Memory B cell (primary cell): Measurements from ENCODE around the gene CADM2.

ENCODE experiments used
- ATAC-seq: fragments of 150-1000 bp; cut with Tn5 transposase; 2 replicates; pipeline ENCODE4 v1.10.0; 2021; ENCODE audit warnings: low read depth, mild to moderate bottlenecking, moderate library complexity
- DNase-seq, 2 donors: peaks; one replicate each; pipeline ENCODE4 v3.0.0; 2022; ENCODE audit warnings: low spot score in 2 of 2
- H3K27ac Mint-ChIP-seq: one replicate; pipeline ENCODE4 v1.8.0; 2022; ENCODE audit warnings: mild to moderate bottlenecking, moderate library complexity, mixed read lengths
- H3K27me3 Mint-ChIP-seq: one replicate; pipeline ENCODE4 v1.8.0; 2022; ENCODE audit warnings: mixed read lengths
- H3K36me3 Mint-ChIP-seq: one replicate; pipeline ENCODE4 v1.8.0; 2022; ENCODE audit warnings: mild to moderate bottlenecking, mixed read lengths
- H3K4me1 Mint-ChIP-seq: one replicate; pipeline ENCODE4 v1.8.0; 2022; ENCODE audit warnings: mixed read lengths
- H3K4me3 Mint-ChIP-seq: one replicate; pipeline ENCODE4 v1.8.0; 2022; ENCODE audit warnings: mild to moderate bottlenecking, moderate library complexity, mixed read lengths
- H3K9me3 Mint-ChIP-seq: one replicate; pipeline ENCODE4 v1.8.0; 2022; ENCODE audit warnings: mixed read lengths

The CADM2 gene

DNA sequence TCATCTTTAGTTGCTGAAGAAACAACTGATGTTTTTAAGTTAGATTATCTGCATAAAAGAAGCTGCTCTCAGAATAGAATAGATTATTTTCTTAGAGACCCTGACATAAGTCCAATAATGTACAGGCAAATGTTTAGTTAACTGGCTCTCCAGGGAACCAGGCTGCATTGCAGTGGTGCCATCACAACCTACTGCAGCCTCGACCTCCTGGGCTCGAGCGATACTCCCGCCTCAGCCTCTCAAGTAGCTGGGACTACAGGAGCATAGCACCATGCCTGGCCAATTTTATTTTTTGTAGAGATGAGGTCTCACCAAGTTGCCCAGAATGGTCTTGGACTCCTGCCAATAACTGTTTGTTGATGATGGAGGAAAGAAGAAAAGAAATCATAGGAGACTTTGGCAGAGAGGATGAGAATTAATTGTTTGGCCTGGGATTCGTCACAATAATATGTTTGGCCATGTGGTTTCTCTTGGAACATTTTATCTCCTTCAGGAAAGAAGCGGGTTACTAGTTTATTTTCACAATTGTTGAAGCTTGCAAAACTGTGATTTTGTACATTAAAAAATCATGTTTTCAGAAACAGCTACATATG is 429.2 kb downstream of the CADM2 start:
- H3K4me3 Mint-ChIP-seq = no peak overlapping the region
- H3K4me1 Mint-ChIP-seq = no peaks in the 10 kb centered on the region

DNA sequence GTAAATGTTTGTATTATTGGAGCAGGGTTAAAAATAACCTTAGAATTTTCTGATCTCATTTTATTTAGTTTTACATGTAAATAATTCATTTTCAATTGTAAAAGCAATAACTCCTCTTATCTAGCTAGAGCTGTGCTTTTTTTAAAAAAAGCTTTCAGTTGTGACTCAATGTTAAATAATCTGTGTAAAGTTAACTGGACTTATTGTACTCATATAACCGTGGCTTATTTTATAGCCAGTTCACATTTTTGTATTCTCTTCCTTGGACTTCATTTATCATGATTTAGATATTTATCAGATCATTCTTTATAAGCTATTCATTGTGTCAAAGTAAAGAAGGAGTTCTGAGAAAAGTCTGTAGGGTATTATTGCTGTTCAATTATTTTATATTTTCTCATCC is 435.6 kb downstream of the CADM2 start:
- no peak for ATAC-seq
- H3K9me3 Mint-ChIP-seq = peaks cover 7% of the 10 kb centered on the region
- no peaks in the 10 kb centered on the region for H3K36me3 Mint-ChIP-seq
- H3K27ac Mint-ChIP-seq = no peak overlapping the region
- H3K4me3 Mint-ChIP-seq = no peak overlapping the region
- H3K4me1 Mint-ChIP-seq = no peaks in the 10 kb centered on the region
- no peak for DNase-seq
- H3K27me3 Mint-ChIP-seq = no peaks in the 10 kb centered on the region

More for the DNA sequence above, 429.2 kb downstream of the CADM2 start:
- no peak for DNase-seq
- Mint-ChIP-seq H3K27ac (no peak overlapping the region), H3K36me3 (no peaks in the 10 kb centered on the region), H3K9me3 (peaks cover under 1% of the 10 kb centered on the region), H3K27me3 (no peaks in the 10 kb centered on the region)
- ATAC-seq = no peak

DNA sequence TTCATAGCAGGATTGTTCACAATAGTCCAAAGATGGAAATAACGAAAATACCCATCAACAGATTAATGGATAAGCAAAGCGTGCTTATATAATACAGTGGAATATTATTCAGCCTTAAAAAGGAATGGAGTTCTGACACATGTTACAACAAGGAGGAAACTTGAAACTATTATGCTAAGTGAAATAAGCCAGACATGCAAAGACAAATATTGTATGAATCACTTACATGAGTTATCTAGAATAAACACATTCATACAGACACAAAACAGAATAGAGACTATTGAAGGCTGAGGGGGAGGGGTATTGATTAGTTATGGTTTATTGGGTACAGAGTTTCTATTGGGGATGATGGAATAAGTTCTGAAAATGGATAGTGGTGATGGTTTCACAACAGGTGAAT is 438.6 kb downstream of the CADM2 start:
- H3K4me1 Mint-ChIP-seq = no peaks in the 10 kb centered on the region
- H3K9me3 Mint-ChIP-seq = peaks cover 7% of the 10 kb centered on the region
- no peak for DNase-seq
- no peak for ATAC-seq
- H3K36me3 Mint-ChIP-seq = no peaks in the 10 kb centered on the region
- H3K4me3 Mint-ChIP-seq = no peak overlapping the region
- H3K27ac Mint-ChIP-seq = no peak overlapping the region
- no peaks in the 10 kb centered on the region for H3K27me3 Mint-ChIP-seq

DNA sequence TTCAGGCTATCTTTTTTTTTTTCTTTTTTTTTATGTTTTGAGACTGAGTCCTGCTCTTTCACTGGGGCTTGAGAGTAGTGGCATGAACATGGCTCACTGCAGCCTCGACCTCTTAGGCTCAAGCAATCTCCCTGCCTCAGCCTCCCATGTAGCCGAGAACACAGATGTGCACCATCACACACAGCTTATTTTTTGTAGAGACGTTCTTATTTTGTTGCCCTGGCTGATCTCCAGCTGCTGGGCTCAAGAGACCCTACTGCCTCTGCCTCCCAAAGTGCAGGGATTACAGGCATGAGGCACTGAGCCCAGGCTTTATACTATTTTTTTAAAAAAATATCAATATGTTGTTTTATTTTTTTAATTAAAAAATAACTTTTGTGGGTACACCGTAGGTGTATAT is 467.3 kb downstream of the CADM2 start:
- H3K4me3 Mint-ChIP-seq = no peak overlapping the region
- H3K4me1 Mint-ChIP-seq = no peaks in the 10 kb centered on the region
- DNase-seq = no peak
- H3K27ac Mint-ChIP-seq = no peak overlapping the region
- peaks cover 4% of the 10 kb centered on the region for H3K9me3 Mint-ChIP-seq
- no peaks in the 10 kb centered on the region for H3K36me3 Mint-ChIP-seq
- no peak for ATAC-seq
- H3K27me3 Mint-ChIP-seq = no peaks in the 10 kb centered on the region

DNA sequence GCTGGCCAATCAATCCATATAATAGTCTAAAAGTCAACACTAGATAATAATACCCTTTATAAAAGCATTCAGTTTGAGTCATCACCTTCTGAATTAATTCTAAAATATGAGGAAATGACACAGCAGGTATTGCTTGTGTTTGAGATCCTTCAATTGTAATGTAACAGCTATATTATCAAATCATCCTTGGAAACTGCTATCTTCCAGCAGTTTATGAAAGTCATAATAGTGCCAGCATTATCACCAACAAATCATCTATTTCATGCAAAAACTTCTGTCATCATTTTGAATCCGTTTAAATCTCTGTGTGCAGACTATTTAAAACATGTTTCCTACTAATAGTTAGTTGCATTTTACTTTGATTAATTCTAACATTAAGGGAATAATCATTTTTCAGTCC is 468.7 kb downstream of the CADM2 start:
- no peak for ATAC-seq
- peaks cover 4% of the 10 kb centered on the region for H3K9me3 Mint-ChIP-seq
- DNase-seq = no peak
- no peaks in the 10 kb centered on the region for H3K27me3 Mint-ChIP-seq
- no peaks in the 10 kb centered on the region for H3K4me1 Mint-ChIP-seq
- no peak overlapping the region for H3K4me3 Mint-ChIP-seq
- no peaks in the 10 kb centered on the region for H3K36me3 Mint-ChIP-seq
- H3K27ac Mint-ChIP-seq = no peak overlapping the region

DNA sequence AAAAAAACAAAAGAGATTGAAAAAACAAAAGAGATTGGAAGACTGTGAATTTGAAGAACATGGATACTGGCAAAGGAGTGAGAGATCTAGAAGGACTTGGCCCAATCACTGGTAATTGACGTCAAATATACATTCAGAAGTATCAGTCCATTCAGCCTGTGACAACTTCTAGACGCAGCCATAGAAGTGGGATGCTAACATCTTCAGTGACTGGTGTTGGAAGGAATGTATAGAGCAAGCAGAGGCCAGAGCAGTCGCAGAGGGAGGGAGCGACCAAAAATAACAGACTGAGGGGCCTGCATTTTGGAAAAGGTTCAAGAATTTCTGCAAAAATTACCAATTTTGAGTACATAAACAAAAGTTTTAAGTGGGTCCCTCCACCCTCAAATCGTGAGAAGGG is 473.3 kb downstream of the CADM2 start:
- DNase-seq (no peak), ATAC-seq (no peak)
- Mint-ChIP-seq H3K36me3 (no peaks in the 10 kb centered on the region), H3K9me3 (peaks cover 11% of the 10 kb centered on the region), H3K4me3 (no peak overlapping the region), H3K27ac (no peak overlapping the region), H3K4me1 (no peaks in the 10 kb centered on the region), H3K27me3 (no peaks in the 10 kb centered on the region)

DNA sequence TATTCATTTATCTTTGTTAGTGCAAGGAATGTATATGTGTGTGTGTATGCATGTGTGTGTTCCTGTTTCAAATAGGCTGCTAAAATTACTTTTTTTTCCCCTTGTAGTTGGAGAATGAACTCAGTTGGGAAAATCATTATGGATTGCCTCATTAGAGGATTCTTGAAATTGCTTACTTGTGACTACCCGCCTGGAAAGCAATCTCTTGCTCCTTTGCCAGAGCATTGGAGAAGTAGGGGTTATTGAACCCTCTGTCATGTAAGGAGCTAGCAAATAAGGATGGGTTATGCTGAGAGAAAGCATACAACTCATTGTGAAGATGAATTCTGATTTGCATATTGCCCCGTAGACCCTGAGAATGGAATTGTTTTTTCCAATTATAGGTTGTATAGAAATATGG is 474.5 kb downstream of the CADM2 start:
- ATAC-seq = no peak
- H3K9me3 Mint-ChIP-seq = peaks cover 11% of the 10 kb centered on the region
- H3K4me3 Mint-ChIP-seq = no peak overlapping the region
- H3K27me3 Mint-ChIP-seq = no peaks in the 10 kb centered on the region
- H3K27ac Mint-ChIP-seq = no peak overlapping the region
- H3K4me1 Mint-ChIP-seq = no peaks in the 10 kb centered on the region
- DNase-seq = no peak
- no peaks in the 10 kb centered on the region for H3K36me3 Mint-ChIP-seq

DNA sequence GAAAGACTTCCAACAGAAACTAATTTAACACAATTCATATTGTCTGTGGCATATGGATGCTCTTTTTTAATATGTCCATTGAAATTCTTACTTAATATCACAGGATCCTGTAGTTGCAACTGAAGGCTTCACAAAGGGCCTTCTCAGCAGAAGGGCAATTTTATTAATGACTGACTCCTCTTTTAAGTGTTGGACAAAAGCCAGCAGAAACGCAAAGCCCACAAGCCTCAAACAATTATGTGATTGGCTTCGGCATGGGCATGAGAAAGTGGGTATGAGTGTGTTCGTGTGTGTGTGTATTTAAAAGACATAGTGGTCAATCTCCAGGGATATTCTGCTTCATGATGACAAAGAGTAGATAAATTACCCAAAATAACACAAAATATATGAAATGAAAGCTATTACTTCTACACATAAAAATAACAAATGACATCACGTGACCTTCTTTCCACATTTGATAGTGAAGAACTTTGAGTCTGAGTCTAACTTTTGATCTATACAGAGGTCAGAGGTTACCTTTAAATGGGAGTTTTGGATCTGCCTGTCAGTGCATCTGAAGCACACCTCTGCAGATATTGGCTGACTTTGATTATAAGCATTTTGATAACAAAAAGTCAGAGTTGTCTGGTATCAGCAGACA is 496.9 kb downstream of the CADM2 start:
- H3K9me3 Mint-ChIP-seq = no peaks in the 10 kb centered on the region

DNA sequence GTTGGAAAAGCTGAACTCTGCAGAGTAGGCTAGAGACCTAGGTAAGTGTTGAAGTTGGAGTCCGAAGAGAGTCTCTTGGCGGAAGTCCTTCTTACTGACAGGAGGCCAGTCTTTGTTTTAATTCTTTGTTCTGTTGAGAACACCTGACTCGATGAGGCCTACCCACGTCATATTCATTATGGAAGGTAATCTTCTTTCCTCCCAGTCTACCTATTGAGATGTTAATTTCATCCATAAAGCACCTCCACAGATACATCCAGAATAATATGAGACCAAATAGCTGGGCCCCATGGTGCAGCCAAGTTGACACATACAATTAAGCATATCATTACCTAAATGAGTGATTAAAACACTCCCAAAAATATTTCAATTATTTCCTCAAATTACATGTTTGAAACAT is 515.5 kb downstream of the CADM2 start:
- Mint-ChIP-seq H3K9me3 (no peaks in the 10 kb centered on the region), H3K4me1 (no peaks in the 10 kb centered on the region), H3K36me3 (no peaks in the 10 kb centered on the region), H3K27me3 (no peaks in the 10 kb centered on the region), H3K4me3 (no peak overlapping the region), H3K27ac (no peak overlapping the region)
- no peak for ATAC-seq
- DNase-seq = no peak

More for the DNA sequence above, 496.9 kb downstream of the CADM2 start:
- no peaks in the 10 kb centered on the region for H3K4me1 Mint-ChIP-seq
- H3K27ac Mint-ChIP-seq = no peak overlapping the region
- ATAC-seq (no peak), DNase-seq (no peak)
- H3K4me3 Mint-ChIP-seq = no peak overlapping the region
- H3K27me3 Mint-ChIP-seq = no peaks in the 10 kb centered on the region
- H3K36me3 Mint-ChIP-seq = no peaks in the 10 kb centered on the region

DNA sequence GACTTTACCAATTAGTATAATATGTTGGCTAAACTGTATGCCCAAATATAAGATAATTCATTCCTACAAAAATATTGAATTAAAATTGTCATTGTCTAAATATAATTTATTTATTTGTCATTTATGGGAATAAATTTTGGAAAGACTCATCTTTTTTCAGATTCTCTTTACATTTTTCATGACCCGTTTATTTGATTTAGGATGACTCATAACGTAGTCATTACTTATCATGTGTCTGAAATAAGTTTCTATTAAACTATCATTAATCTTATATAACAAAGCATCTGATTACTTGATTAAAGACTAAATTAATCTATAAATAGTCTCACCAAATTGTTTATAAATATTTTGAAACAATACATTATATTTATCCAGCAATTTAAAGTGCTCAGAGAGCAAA is 516.6 kb downstream of the CADM2 start:
- H3K4me1 Mint-ChIP-seq = no peaks in the 10 kb centered on the region
- H3K27me3 Mint-ChIP-seq = no peaks in the 10 kb centered on the region
- no peak overlapping the region for H3K27ac Mint-ChIP-seq
- no peak overlapping the region for H3K4me3 Mint-ChIP-seq
- DNase-seq (no peak), ATAC-seq (no peak)
- H3K36me3 Mint-ChIP-seq = no peaks in the 10 kb centered on the region
- H3K9me3 Mint-ChIP-seq = no peaks in the 10 kb centered on the region

DNA sequence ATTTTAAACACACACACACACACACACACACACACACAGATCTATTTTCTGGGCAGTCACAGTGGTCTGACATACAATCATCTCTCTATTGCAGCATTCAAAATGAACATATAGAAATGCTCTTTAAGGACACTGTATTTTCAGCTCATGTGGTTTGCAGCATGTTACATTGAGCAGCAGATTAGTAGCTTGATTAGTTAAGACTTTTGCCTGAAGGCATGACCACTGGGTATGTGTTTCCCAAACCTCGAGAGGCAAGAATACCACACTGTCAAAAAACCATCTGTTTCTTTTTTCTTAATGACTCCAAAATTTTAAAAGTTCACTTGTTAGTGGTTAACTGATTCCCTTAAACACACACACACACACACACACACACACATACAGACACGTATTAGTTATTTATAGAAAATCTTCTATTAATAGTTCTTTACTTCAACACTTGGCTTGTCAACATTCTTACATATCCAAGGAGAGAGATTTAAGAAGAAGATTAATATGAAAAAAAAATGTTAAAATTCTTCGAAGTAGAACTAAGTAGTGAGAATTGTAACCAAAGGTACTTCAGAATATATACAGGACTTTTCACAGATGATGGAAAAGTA is 518.2 kb downstream of the CADM2 start:
- no peaks in the 10 kb centered on the region for H3K27me3 Mint-ChIP-seq
- H3K27ac Mint-ChIP-seq = no peak overlapping the region
- H3K4me1 Mint-ChIP-seq = no peaks in the 10 kb centered on the region

DNA sequence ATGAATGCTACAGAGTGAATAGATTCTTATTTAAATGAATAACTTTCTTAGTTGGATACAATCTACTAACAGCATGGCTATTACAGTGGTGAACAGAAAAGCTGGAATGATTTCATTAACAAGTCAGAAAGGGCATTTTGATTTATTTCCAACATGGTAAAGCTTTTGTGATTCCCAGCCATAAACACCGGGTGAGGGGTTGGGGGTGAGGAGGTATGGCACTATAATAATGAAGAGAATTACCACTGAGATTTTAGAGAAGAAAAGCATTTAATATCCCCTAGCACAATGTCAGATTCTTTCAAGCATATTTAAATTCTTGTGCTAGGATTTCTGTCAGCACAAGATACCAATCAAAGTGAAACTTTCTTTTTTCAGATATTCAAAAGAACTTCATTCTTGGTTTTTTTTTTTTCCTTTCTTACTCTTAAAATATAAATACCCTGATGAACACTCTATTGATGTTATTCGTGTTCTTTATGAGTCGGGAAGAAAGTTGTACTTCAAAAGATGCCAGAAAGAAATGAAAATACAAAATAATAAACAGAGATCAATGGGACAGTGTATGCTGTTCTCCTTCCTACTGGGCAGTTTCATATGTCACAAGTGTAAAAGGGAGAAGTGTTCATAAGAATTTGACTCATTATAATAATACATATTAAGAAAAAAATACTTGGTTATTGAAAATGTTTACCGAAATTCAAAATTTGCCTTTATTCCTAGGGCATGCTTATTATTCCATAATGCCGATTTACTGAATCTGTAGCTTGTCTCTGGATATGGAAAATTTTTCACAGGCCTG is 522.8 kb downstream of the CADM2 start:
- DNase-seq = no peak
- Mint-ChIP-seq H3K36me3 (no peaks in the 10 kb centered on the region), H3K4me3 (no peak overlapping the region), H3K27me3 (no peaks in the 10 kb centered on the region), H3K27ac (no peak overlapping the region), H3K4me1 (no peaks in the 10 kb centered on the region), H3K9me3 (no peaks in the 10 kb centered on the region)
- ATAC-seq = no peak

More for the DNA sequence above, 518.2 kb downstream of the CADM2 start:
- DNase-seq (no peak), ATAC-seq (no peak)
- H3K36me3 Mint-ChIP-seq = no peaks in the 10 kb centered on the region
- no peak overlapping the region for H3K4me3 Mint-ChIP-seq
- H3K9me3 Mint-ChIP-seq = no peaks in the 10 kb centered on the region

DNA sequence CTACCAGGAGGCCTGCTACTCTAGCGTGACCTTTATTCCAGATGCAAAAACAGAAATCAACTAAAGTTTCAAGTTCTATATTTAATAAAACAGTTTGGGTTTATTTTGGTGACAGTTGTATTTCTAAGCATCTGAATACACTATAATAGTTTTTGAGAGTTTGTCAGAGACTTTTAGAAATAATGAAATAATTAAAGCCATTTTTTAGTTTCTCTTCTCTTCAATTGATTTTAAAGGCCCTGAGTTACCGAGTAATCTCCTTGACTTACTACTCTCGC is 523.4 kb downstream of the CADM2 start:
- Mint-ChIP-seq H3K27me3 (no peaks in the 10 kb centered on the region), H3K4me1 (no peaks in the 10 kb centered on the region), H3K9me3 (no peaks in the 10 kb centered on the region), H3K4me3 (no peak overlapping the region), H3K27ac (no peak overlapping the region), H3K36me3 (no peaks in the 10 kb centered on the region)
- DNase-seq (no peak), ATAC-seq (no peak)

DNA sequence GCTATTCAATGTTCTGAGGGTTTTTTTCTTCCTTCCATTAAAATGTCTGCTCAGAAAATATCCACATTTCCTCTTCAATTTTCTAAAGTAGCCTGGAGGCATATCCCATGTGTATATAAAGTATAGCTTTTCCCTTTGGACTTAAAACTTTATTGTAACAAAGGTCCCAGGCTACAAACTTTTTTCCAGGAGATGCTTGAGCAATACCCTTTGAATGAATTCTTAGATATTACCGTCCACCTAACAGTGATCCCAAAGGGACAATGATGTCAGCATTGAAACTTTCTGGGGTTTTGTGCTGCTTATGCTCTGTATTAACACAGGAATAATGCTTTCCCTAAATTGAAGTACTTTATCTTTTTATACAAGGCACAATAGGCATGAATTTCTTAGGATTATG is 525.2 kb downstream of the CADM2 start:
- Mint-ChIP-seq H3K4me3 (no peak overlapping the region), H3K4me1 (no peaks in the 10 kb centered on the region), H3K36me3 (no peaks in the 10 kb centered on the region), H3K9me3 (peaks cover 2% of the 10 kb centered on the region), H3K27ac (no peak overlapping the region), H3K27me3 (no peaks in the 10 kb centered on the region)
- ATAC-seq = no peak
- no peak for DNase-seq
